ENCODE results near the gene CELF6. TPM values are rescaled to one million over a fixed set of nuclear protein-coding genes. Genes with fewer than 3 reads are reported as not detected.
"Not testable (repeated sequence)": the region's sequence is repeated elsewhere in the genome, so short reads cannot be mapped to it uniquely, and the experiment has no call there.

Gene CELF6
- total RNA-seq, 1 experiment from 2014 or later: 0.52 TPM

DNA sequence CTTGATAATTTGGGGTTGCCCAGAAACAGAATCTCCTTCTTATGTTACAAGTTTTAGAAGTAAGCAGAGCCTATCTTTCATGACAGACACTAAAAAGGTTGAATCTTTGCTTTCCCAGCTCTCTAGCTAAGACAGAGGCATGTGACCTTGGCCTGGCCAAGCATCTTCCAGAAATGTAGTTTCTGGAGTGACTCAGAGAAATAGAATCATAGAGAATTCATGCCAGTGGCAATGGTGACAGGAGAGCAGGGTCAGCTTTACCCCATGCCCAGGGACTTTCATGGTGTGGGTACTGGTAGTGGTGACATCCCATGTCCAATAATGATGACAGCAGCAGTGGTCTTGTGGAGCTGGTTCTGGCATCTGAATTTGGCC, 43.6 kb downstream of the CELF6 start:
- no peaks in the 10 kb centered on the region for H3K36me3 ChIP-seq (ENCODE audit: control insufficient read depth in 1 of 2, insufficient read depth in 2 of 2, low read length in 2 of 2)
- H3K9ac ChIP-seq (ENCODE audit: low read length): no peak overlapping the region
- ChIA-PET POLR2A (no interaction called here), RAD21 (ENCODE audit: low non-redundant PET in 1 of 2, low total read pairs in 2 of 2, uncharacterized antibody in 2 of 2, unreplicated experiment in 2 of 2) (no interaction called here), CTCF (no interaction called here)
- BruUV-seq (replicated peaks): no TSS peak
- TF ChIP-seq ZFX (IDR thresholded peaks at IDR 0.05) (no peak), ELF1 (IDR thresholded peaks at IDR 0.05; ENCODE audit: borderline replicate concordance, low read depth) (no peak), CTCF (IDR thresholded peaks at IDR 0.05 in 2 of 3, conservative IDR thresholded peaks at IDR 0.05 in 1 of 3; ENCODE audit: borderline replicate concordance in 1 of 3, insufficient read depth in 1 of 3, low read depth in 2 of 3, low read length in 2 of 3) (no peak), REST (IDR thresholded peaks at IDR 0.05; ENCODE audit: low read depth) (no peak), SP1 (IDR thresholded peaks at IDR 0.05; ENCODE audit: low read depth) (no peak)
- TF ChIP-seq, protein P1, sequence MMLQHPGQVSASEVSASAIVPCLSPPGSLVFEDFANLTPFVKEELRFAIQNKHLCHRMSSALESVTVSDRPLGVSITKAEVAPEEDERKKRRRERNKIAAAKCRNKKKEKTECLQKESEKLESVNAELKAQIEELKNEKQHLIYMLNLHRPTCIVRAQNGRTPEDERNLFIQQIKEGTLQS (IDR thresholded peaks at IDR 0.05): no peak
- H4K20me1 ChIP-seq (ENCODE audit: insufficient read depth): no peaks in the 10 kb centered on the region
- H3K9me3 ChIP-seq (ENCODE audit: control insufficient read depth in 1 of 2, insufficient read depth in 1 of 2, low read depth in 1 of 2, low read length in 2 of 2): no peaks in the 10 kb centered on the region
- no peak overlapping the region for H3K27ac ChIP-seq (ENCODE audit: low read depth, low read length)
- H3K4me1 ChIP-seq (ENCODE audit: control insufficient read depth in 1 of 2, insufficient read depth in 2 of 2, low read length in 2 of 2): peaks cover 4 to 12% of the 10 kb centered on the region in 2 experiments; a peak in 2 of 4 replicates
- H2AFZ ChIP-seq (ENCODE audit: low read depth, low read length, poor library complexity, severe bottlenecking): no peak overlapping the region
- no peak overlapping the region for H3K4me2 ChIP-seq (ENCODE audit: low read length)
- H3K27me3 ChIP-seq (ENCODE audit: insufficient read depth, low read length): no peaks in the 10 kb centered on the region
- ATAC-seq (no peak), DNase-seq (ENCODE audit: low read depth, low spot score) (no peak)
- H3K4me3 ChIP-seq (replicated peaks in 1 of 2; ENCODE audit: low read depth in 1 of 2, low read length in 2 of 2): no peak overlapping the region
- peaks cover 9% of the 10 kb centered on the region for H3K79me2 ChIP-seq (ENCODE audit: insufficient read depth, low read length)
- intact Hi-C loops (cut with micrococcal nuclease): no loop called here
- H3K9me2 ChIP-seq (ENCODE audit: insufficient read depth): no peaks in the 10 kb centered on the region

DNA sequence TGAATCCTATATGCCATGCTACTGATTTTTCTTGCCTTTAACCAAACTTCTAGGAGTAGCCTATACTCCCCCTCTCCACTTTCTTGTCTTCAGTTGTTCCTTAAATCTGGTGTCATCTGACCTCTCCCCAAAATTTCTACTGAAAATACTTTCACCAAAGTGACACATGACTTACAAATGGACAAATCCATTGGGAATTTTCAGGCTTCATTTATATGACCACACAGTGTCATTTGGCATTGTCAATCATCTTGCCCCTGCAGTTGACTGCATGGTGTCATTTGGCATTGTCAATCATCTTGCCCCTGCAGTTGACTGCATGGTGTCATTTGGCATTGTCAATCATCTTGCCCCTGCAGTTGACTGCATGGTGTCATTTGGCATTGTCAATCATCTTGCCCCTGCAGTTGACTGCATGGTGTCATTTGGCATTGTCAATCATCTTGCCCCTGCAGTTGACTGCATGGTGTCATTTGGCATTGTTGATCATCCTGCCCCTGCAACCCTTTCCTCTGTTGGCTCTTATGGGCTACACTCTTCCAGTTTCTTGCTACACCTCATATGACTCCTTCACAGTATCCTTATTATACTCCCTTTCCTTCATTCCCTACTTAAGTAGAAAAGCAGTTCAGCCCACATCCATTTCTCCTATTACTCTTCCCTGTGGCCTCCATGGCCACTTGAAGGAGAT, 44.2 kb downstream of the CELF6 start:
- H2AFZ ChIP-seq (ENCODE audit: low read depth, low read length, poor library complexity, severe bottlenecking); H4K20me1 ChIP-seq (ENCODE audit: insufficient read depth); RAD21 ChIA-PET (ENCODE audit: low non-redundant PET in 1 of 2, low total read pairs in 2 of 2, uncharacterized antibody in 2 of 2, unreplicated experiment in 2 of 2); H3K9me3 ChIP-seq (ENCODE audit: control insufficient read depth in 1 of 2, insufficient read depth in 1 of 2, low read depth in 1 of 2, low read length in 2 of 2); POLR2A ChIA-PET; CTCF ChIA-PET; intact Hi-C loops (cut with micrococcal nuclease); BruUV-seq (replicated peaks); DNase-seq (ENCODE audit: low read depth, low spot score); H3K4me2 ChIP-seq (ENCODE audit: low read length); H3K4me3 ChIP-seq (replicated peaks in 1 of 2; ENCODE audit: low read depth in 1 of 2, low read length in 2 of 2); H3K27ac ChIP-seq (ENCODE audit: low read depth, low read length); ATAC-seq; H3K9ac ChIP-seq (ENCODE audit: low read length); H3K36me3 ChIP-seq (ENCODE audit: control insufficient read depth in 1 of 2, insufficient read depth in 2 of 2, low read length in 2 of 2); H3K27me3 ChIP-seq (ENCODE audit: insufficient read depth, low read length); H3K9me2 ChIP-seq (ENCODE audit: insufficient read depth): not testable (repeated sequence)
- peaks cover 14% of the 10 kb centered on the region for H3K79me2 ChIP-seq (ENCODE audit: insufficient read depth, low read length)
- H3K4me1 ChIP-seq (ENCODE audit: control insufficient read depth in 1 of 2, insufficient read depth in 2 of 2, low read length in 2 of 2): peaks cover 9 to 17% of the 10 kb centered on the region in 2 experiments; a peak in 2 of 4 replicates

Data from HCT116 (cell line).